GM18517 (cell line): ENCODE measurements around the gene KIAA0930.

Experiments
- ATAC-seq: cut with Tn5 transposase; IDR thresholded peaks from one replicate; pipeline ENCODE4 v1.9.1; 2021; ENCODE audit warnings: mild to moderate bottlenecking, moderate library complexity; ENCODE audit not compliant: unreplicated experiment

KIAA0930 gene

DNA sequence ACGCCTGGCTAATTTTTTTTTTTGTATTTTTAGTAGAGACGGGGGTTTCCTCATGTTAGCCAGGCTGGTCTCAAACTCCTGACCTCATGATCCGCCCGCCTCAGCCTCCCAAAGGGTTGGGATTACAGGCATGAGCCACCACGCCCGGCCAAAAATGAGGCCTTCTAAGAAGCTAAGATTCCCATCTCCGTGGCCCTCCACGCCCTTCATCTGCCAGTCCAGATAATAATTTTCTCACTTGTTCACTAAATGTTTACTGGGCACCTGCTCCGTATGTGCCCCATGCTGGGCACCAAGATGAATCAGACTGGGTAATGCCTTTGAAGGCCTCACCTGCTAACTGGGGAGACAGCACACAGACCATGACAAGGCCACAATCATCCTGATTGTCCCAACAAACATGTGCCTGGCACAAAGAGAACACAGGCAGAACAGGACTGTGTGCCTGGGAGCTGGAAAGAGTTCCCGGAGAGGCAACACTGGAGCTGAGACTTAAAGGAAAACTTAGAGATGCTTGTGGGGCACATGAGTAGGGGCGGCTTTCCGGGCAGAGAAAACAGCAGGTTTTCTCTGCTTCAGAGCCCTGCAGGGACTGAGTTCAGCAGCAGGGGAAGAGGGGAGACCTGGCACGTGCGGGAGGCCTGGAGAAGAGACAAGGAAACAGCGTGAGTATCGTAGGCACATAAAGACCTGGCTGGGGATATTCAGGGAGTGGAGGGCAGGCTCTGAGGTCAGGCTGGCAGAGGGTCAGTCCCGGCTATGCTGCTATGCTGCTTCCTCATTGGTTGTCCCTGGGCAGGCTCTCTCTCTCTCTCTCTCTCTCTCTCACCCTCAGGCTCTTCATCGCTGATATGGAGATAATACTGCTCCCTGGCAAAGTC, 2.4 kb downstream of the KIAA0930 start:
- ATAC-seq: no peak

- no peak for ATAC-seq
These were observed 3.4 kb downstream of the KIAA0930 start for GRCh38 chr22:45237065-45237990.

- no peak for ATAC-seq
These were observed 4.8 kb downstream of the KIAA0930 start for GRCh38 chr22:45235851-45236342.

DNA sequence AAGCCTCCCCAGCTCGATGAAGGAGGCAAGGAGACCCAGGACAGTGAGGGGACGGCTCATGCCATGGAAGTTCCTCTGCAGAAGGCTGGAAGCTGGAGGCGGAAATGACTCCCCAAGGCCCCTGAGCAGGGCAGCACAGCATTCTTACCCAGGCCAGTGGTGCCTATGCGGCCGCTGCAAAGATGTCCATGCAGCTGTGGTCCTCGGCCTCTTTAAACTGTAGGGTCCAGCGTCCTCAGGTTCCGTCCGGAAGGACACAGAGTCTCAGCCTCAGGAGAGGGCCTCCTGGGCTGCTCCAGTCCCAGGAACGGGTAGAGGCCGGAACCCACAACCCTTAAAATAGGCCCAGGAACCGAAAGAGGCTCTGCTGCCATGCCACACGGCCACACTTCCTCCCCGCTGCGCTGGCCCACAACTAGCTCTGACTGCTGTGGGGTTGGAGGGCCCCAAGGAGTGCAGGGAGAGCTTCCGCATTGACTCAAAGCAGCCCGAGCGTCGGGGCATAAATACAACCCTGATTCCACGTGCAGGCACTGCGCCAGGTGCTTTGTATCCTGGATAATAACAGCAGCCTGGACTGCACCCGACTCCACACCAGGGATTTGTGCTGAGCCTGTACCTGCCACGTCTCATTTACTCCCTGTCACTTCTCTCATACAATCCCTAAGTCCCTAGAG, 5.5 kb downstream of the KIAA0930 start:
- ATAC-seq: no peak

DNA sequence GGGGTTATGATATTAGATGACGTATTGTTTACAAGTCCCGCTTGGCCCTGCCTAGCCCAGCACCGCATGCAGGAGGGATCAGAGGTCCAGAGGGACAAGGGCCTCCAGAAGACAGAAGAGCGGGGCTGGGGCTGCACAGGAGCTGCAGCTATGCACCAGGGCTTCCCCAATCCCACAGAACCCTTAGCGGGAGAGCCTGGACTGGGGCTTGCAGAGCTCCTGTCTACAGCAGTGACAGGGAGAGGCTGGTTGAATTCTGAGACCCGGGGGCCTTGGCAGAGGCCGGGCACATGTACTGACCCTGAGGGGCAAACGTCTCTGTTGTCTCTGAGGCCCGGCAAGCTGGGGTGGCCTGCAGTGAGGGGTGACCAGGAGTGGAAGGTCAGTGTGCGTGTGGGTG, 6.9 kb downstream of the KIAA0930 start:
- ATAC-seq: no peak

- ATAC-seq: no peak
These were observed 7.3 kb downstream of the KIAA0930 start for GRCh38 chr22:45233386-45233785.

- ATAC-seq: no peak
These were observed 9.4 kb downstream of the KIAA0930 start for GRCh38 chr22:45231293-45231692.

GRCh38 chr22:45230026-45230721, 10.5 kb downstream of the KIAA0930 start:
- ATAC-seq: no peak

DNA sequence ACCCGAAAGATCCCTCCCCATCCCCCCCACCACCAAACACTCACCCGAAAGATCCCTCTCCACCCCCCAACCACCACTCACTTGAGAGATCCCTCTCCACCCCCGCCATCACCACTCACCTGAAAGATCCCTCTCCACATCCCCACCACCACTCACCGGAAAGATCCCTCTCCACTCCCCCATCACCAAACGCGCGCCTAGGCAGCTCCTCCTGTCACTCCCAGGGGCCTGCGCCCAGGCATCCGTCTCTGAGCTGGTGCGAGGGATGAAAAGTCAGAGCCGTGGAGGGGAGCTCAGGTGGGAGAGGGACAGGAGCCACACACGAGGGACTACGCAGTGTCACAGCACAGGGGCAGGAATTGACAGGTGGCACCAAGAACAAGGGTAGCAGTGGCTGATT, 11.5 kb downstream of the KIAA0930 start:
- no peak for ATAC-seq

- no peak for ATAC-seq
These were observed 12.3 kb downstream of the KIAA0930 start for GRCh38 chr22:45228401-45228754.

GRCh38 chr22:45227645-45228400, 12.9 kb downstream of the KIAA0930 start:
- no peak for ATAC-seq

- no peak for ATAC-seq
These were observed 14.0 kb downstream of the KIAA0930 start for GRCh38 chr22:45226503-45227186.

- no peak for ATAC-seq
These were observed 14.8 kb downstream of the KIAA0930 start for GRCh38 chr22:45225732-45226502.

GRCh38 chr22:45224988-45225731, 15.5 kb downstream of the KIAA0930 start:
- no peak for ATAC-seq

DNA sequence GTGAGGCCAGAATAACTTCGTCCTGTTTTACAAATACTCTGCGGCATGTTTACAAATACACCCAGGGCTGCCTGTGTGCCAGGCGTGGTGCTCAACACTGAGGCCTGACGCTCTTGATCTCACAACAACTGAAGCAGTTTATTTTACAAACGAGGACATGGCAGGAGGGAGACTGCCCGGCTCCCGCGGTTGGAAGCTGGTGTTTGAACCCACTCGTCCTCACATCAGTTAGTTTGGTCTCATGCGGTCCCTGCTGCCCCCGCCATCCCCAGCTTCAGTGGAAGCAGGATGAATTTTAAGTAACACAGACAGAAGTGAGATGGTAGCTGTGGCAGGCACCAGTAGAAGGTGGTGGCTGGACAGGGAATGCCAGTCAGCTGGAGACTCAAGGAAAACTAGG, 16.4 kb downstream of the KIAA0930 start:
- no peak for ATAC-seq

DNA sequence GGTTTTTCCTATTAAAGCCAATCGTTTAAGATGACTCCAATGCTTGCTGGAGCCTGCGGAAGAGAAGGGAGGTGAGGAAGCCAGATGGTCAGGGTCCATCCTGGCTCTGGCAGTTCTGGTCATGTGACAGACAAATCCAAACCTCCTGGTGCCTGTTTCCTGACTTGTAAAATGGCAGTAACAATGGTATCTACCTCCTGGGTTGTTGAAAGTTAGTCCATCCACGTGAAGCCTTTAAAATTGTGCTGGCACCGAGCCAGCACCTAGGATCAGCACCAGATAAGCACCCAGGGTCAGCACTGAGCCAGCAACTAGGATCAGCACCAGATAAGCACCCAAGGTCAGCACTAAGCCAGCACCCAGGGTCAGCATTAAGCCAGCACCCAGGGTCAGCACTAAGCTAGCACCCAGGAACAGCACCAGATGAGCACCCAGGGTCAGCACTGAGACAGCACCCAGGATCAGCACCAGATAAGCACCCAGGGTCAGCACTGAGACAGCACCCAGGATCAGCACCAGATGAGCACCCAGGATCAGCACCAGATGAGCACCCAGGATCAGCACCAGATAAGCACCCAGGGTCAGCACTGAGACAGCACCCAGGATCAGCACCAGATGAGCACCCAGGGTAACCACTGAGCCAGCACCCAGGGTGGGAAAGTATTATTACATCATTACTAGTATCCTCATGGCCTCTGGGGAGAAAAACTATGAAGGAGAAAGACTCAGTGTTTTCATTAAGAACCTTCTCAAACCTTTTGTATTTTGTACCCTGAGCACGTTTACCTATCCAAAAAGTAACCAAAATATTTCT, 17.2 kb downstream of the KIAA0930 start:
- no peak for ATAC-seq

GRCh38 chr22:45221201-45221600, 19.5 kb downstream of the KIAA0930 start:
- ATAC-seq: no peak
